Prostate gland (tissue), 2 donors: Measurements from ENCODE around the gene ATXN7.

Experiments
- CTCF ChIP-seq, 4 experiments: fragments of 200-600 bp in 2 of 4; fragments of 450-650 bp in 2 of 4; sonication (generic) in 2 of 4; IDR thresholded peaks; 1 replicate in 3 of 4; 2 replicates in 1 of 4; pipeline ENCODE4 v1.5.1; 2016 to 2019; ENCODE audit warnings: antibody characterized with exemption in 4 of 4, mild to moderate bottlenecking in 2 of 4, moderate library complexity in 2 of 4
- POLR2A ChIP-seq: fragments of 450-650 bp; IDR thresholded peaks from one replicate; pipeline ENCODE4 v1.6.1; 2016; ENCODE audit warnings: antibody characterized with exemption, mild to moderate bottlenecking
- POLR2AphosphoS5 ChIP-seq: sonication (generic); formaldehyde crosslinking; IDR thresholded peaks from one replicate; pipeline ENCODE4 v1.6.1; 2017; ENCODE audit warnings: antibody characterized with exemption

- TF ChIP-seq CTCF (IDR thresholded peaks at IDR 0.05): no peak
- TF ChIP-seq POLR2A: no peak
- TF ChIP-seq POLR2AphosphoS5: no peak
These were observed 67.6 kb downstream of the ATXN7 start for GRCh38 chr3:63931290-63931689.
